Colonic mucosa (tissue), 4 donors: ENCODE results near the gene WDTC1. TPM values are rescaled to one million over a fixed set of nuclear protein-coding genes. Genes with fewer than 3 reads are reported as not detected.

Experiments
- DNase-seq: peaks from one replicate; pipeline ENCODE4 v3.0.0-alpha.2; 2020
- H3K27ac ChIP-seq: fragments of 200-600 bp; one replicate; pipeline ENCODE4 v1.8.0; 2021
- H3K27me3 ChIP-seq: fragments of 200-600 bp; one replicate; pipeline ENCODE4 v1.8.0; 2021
- H3K36me3 ChIP-seq: fragments of 200-600 bp; one replicate; pipeline ENCODE4 v1.8.0; 2021
- H3K4me1 ChIP-seq: fragments of 200-600 bp; one replicate; pipeline ENCODE4 v1.8.0; 2021; ENCODE audit warnings: mild to moderate bottlenecking
- H3K4me3 ChIP-seq: fragments of 200-600 bp; one replicate; pipeline ENCODE4 v1.8.0; 2021
- H3K9ac ChIP-seq, 2 donors: one replicate each; pipeline ENCODE4 v1.7.0; 2013; ENCODE audit warnings: control low read depth in 2 of 2, low read depth in 2 of 2, low read length in 2 of 2
- H3K9me3 ChIP-seq: fragments of 200-600 bp; one replicate; pipeline ENCODE4 v1.8.0; 2021
- CTCF ChIP-seq: fragments of 200-600 bp; IDR thresholded peaks from one replicate; pipeline ENCODE4 v1.8.0; 2022; ENCODE audit warnings: antibody characterized with exemption, mild to moderate bottlenecking
- intact Hi-C: fragments of 100-400 bp; cut with DNase I; formaldehyde crosslinking; loops from one replicate; pipeline ENCODE4 v1.14.1; 2022
- total RNA-seq, 2 donors: library from RNA; stranded (reverse); fragmentation: NEBNext Ultra II Directional in 1 of 2; extraction: Animal tissue kit (Norgen Biotek cat#: 25700) in 1 of 2; gene quantifications; one replicate each; pipeline ENCODE4 v1.2.1, GENCODE V29; 2021
- donor health status: healthy.
- donor health status: DM: no; HTN: no; CAD: no.
- donor health status: DM: no; HTN: no; CAD: no.

The WDTC1 gene
- total RNA-seq, 2 donors from 2014 or later: 31.2 to 39.3 TPM

- H3K9me3 ChIP-seq: no peaks in the 10 kb centered on the region
- no peak overlapping the region for H3K9ac ChIP-seq
- H3K4me1 ChIP-seq: no peaks in the 10 kb centered on the region
- H3K27me3 ChIP-seq: no peaks in the 10 kb centered on the region
- H3K27ac ChIP-seq: no peak overlapping the region
- TF ChIP-seq CTCF: no peak
- intact Hi-C loops: loop anchor here (10.0 kb wide), 2 partner anchors 301 to 341 kb away; partner anchors contain the start of gene AHDC1
- H3K4me3 ChIP-seq: no peak overlapping the region
- H3K36me3 ChIP-seq: peaks cover 4% of the 10 kb centered on the region
- no peak for DNase-seq
Observed at GRCh38 chr1:27303509-27303908, 69.1 kb downstream of the WDTC1 start.

GRCh38 chr1:27306071-27306470 is 71.6 kb downstream of the WDTC1 start:
- intact Hi-C loops: loop anchor here (10.0 kb wide), 2 partner anchors 299 to 339 kb away; partner anchors contain the start of gene AHDC1
- no peak for DNase-seq
- peaks cover 4% of the 10 kb centered on the region for H3K36me3 ChIP-seq

GRCh38 chr1:27306892-27307761 is 72.7 kb downstream of the WDTC1 start:
- intact Hi-C loops: loop anchor here (10.0 kb wide), 2 partner anchors 298 to 338 kb away; partner anchors contain the start of gene AHDC1
- no peak overlapping the region for H3K9ac ChIP-seq
- H3K27ac ChIP-seq: no peak overlapping the region
- no peak overlapping the region for H3K4me3 ChIP-seq
- H3K36me3 ChIP-seq: no peaks in the 10 kb centered on the region
- no peaks in the 10 kb centered on the region for H3K4me1 ChIP-seq
- no peaks in the 10 kb centered on the region for H3K9me3 ChIP-seq
- no peaks in the 10 kb centered on the region for H3K27me3 ChIP-seq
- TF ChIP-seq CTCF: no peak
- DNase-seq: no peak

More at GRCh38 chr1:27306071-27306470, 71.6 kb downstream of the WDTC1 start:
- TF ChIP-seq CTCF: no peak
- no peaks in the 10 kb centered on the region for H3K27me3 ChIP-seq
- no peak overlapping the region for H3K4me3 ChIP-seq
- H3K27ac ChIP-seq: no peak overlapping the region
- H3K9ac ChIP-seq: no peak overlapping the region
- no peaks in the 10 kb centered on the region for H3K4me1 ChIP-seq
- no peaks in the 10 kb centered on the region for H3K9me3 ChIP-seq

- H3K36me3 ChIP-seq: no peaks in the 10 kb centered on the region
- H3K27me3 ChIP-seq: no peaks in the 10 kb centered on the region
- no peak for DNase-seq
- H3K27ac ChIP-seq: no peak overlapping the region
- intact Hi-C loops: loop anchor here (10.0 kb wide), 2 partner anchors 297 to 337 kb away; partner anchors contain the start of gene AHDC1
- no peaks in the 10 kb centered on the region for H3K9me3 ChIP-seq
- no peak for TF ChIP-seq CTCF
- H3K4me1 ChIP-seq: no peaks in the 10 kb centered on the region
- no peak overlapping the region for H3K9ac ChIP-seq
- H3K4me3 ChIP-seq: no peak overlapping the region
Observed at GRCh38 chr1:27307874-27308598, 73.6 kb downstream of the WDTC1 start.

- TF ChIP-seq CTCF: no peak
- Histone ChIP-seq H3K36me3 (no peaks in the 10 kb centered on the region), H3K27ac (no peak overlapping the region), H3K9ac (no peak overlapping the region), H3K27me3 (no peaks in the 10 kb centered on the region), H3K9me3 (no peaks in the 10 kb centered on the region), H3K4me1 (no peaks in the 10 kb centered on the region), H3K4me3 (no peak overlapping the region)
- no peak for DNase-seq
- intact Hi-C loops: no loop called here
Observed at GRCh38 chr1:27314169-27314568, 79.7 kb downstream of the WDTC1 start.
